HG02938 (cell line): ENCODE data around the gene MYO5A.

ENCODE experiments used
- ATAC-seq: cut with Tn5 transposase; IDR thresholded peaks from one replicate; pipeline ENCODE4 v1.9.1; 2021; ENCODE audit warnings: mild to moderate bottlenecking, moderate library complexity; ENCODE audit not compliant: unreplicated experiment

Gene MYO5A

GRCh38 chr15:52276256-52276770, 252.4 kb downstream of the MYO5A start:
- ATAC-seq = no peak

- ATAC-seq = no peak
Measured at GRCh38 chr15:52263563-52264282, 265.0 kb downstream of the MYO5A start.

GRCh38 chr15:52262364-52262763, 266.3 kb downstream of the MYO5A start:
- no peak for ATAC-seq

- ATAC-seq = peak; percentile 99
Measured at GRCh38 chr15:52261498-52262242, 267.0 kb downstream of the MYO5A start.

GRCh38 chr15:52261026-52261425, 267.7 kb downstream of the MYO5A start:
- ATAC-seq = no peak

GRCh38 chr15:52259503-52259902, 269.2 kb downstream of the MYO5A start:
- no peak for ATAC-seq

GRCh38 chr15:52258461-52258860, 270.2 kb downstream of the MYO5A start:
- no peak for ATAC-seq

GRCh38 chr15:52257734-52258062, 271.0 kb downstream of the MYO5A start:
- no peak for ATAC-seq
